ENCODE data around the gene PHLDA3. TPM values are rescaled to one million over a fixed set of nuclear protein-coding genes. Genes with fewer than 3 reads are reported as not detected.

Gene PHLDA3
- 84.0 to 92.8 TPM (median 87.5 TPM) in 3 replicates for total RNA-seq

GRCh38 chr1:201468844-201469644 is at the start of gene PHLDA3:
Gene PHLDA3 (minus strand): TSS chr1:201469188. CDS start chr1:201468786, 402 bp downstream.
- peak; percentile 90 to 92 for DNase-seq (ENCODE audit: low spot score in 2 of 2, unreplicated experiment in 2 of 2)
- Mint-ChIP-seq H3K9me3 (no peaks in the 10 kb centered on the region), H3K4me3 (peak within 1 kb of the TSS; percentile 97), H3K27ac (peak within 1 kb of the TSS; percentile 97), H3K4me1 (peaks cover 35% of the 10 kb centered on the region), H3K36me3 (peaks cover 13% of the 10 kb centered on the region), H3K27me3 (ENCODE audit: low read depth) (peaks cover 2% of the 10 kb centered on the region)
- TF ChIP-seq CTCF (IDR thresholded peaks at IDR 0.05; ENCODE audit: unreplicated experiment) = no peak

- TF ChIP-seq CTCF (IDR thresholded peaks at IDR 0.05; ENCODE audit: unreplicated experiment) = no peak
- Mint-ChIP-seq H3K27me3 (ENCODE audit: low read depth) (no peaks in the 10 kb centered on the region), H3K4me3 (no peak overlapping the region), H3K9me3 (peaks cover 7% of the 10 kb centered on the region), H3K27ac (peak overlapping the region; percentile 98), H3K36me3 (peaks cover 3% of the 10 kb centered on the region), H3K4me1 (peaks cover 62% of the 10 kb centered on the region)
- DNase-seq (ENCODE audit: low spot score in 2 of 2, unreplicated experiment in 2 of 2) = no peak
These were observed 49.1 kb upstream of the PHLDA3 start for GRCh38 chr1:201518071-201518470.

GRCh38 chr1:201517631-201518030 is 48.6 kb upstream of the PHLDA3 start:
- Mint-ChIP-seq H3K27me3 (ENCODE audit: low read depth) (no peaks in the 10 kb centered on the region), H3K36me3 (peaks cover 3% of the 10 kb centered on the region), H3K4me3 (no peak overlapping the region), H3K27ac (peak overlapping the region; percentile 98), H3K9me3 (peaks cover 6% of the 10 kb centered on the region), H3K4me1 (peaks cover 67% of the 10 kb centered on the region)
- DNase-seq (ENCODE audit: low spot score in 2 of 2, unreplicated experiment in 2 of 2) = no peak
- TF ChIP-seq CTCF (IDR thresholded peaks at IDR 0.05; ENCODE audit: unreplicated experiment) = no peak

- peaks cover 75% of the 10 kb centered on the region for H3K4me1 Mint-ChIP-seq
- H3K27ac Mint-ChIP-seq = peak overlapping the region; percentile 98
- no peak overlapping the region for H3K4me3 Mint-ChIP-seq
- H3K36me3 Mint-ChIP-seq = no peaks in the 10 kb centered on the region
- DNase-seq (ENCODE audit: low spot score in 2 of 2, unreplicated experiment in 2 of 2) = no peak
- H3K9me3 Mint-ChIP-seq = no peaks in the 10 kb centered on the region
- no peak for TF ChIP-seq CTCF (IDR thresholded peaks at IDR 0.05; ENCODE audit: unreplicated experiment)
- no peaks in the 10 kb centered on the region for H3K27me3 Mint-ChIP-seq (ENCODE audit: low read depth)
These were observed 47.6 kb upstream of the PHLDA3 start for GRCh38 chr1:201516511-201517127.

GRCh38 chr1:201515895-201516294 is 46.9 kb upstream of the PHLDA3 start:
- Mint-ChIP-seq H3K9me3 (no peaks in the 10 kb centered on the region), H3K27ac (peak overlapping the region; percentile 98), H3K4me3 (no peak overlapping the region), H3K4me1 (peaks cover 81% of the 10 kb centered on the region), H3K36me3 (no peaks in the 10 kb centered on the region), H3K27me3 (ENCODE audit: low read depth) (no peaks in the 10 kb centered on the region)
- TF ChIP-seq CTCF (IDR thresholded peaks at IDR 0.05; ENCODE audit: unreplicated experiment) = no peak
- no peak for DNase-seq (ENCODE audit: low spot score in 2 of 2, unreplicated experiment in 2 of 2)
